IMR-90 (cell line): ENCODE results near the gene TLX1. TPM values are rescaled to one million over a fixed set of nuclear protein-coding genes. Genes with fewer than 3 reads are reported as not detected.

Source experiments
- ATAC-seq: fragments of 200-7000 bp; cut with Tn5 transposase; 2 replicates; pipeline ENCODE4 v1.9.1; 2020; ENCODE audit warnings: low read depth, mild to moderate bottlenecking, moderate library complexity
- BruUV-seq: library from RNA; stranded (reverse); fragments of 400-500 nt; replicated peaks from 2 replicates; lab custom pipeline; 2021; lab: Mats Ljungman, UMichigan
- CTCF ChIA-PET: fragments of 300-600 bp; formaldehyde crosslinking; extraction: SDS; loops from one replicate; lab custom pipeline; 2021; ENCODE audit warnings: antibody characterized with exemption; lab: Yijun Ruan, JAX
- POLR2A ChIA-PET: fragments of 300-600 bp; sonication (Branson Sonifier 250); formaldehyde crosslinking; loops from one replicate; lab custom pipeline; 2022; ENCODE audit warnings: antibody characterized with exemption; ENCODE audit not compliant: unreplicated experiment; lab: Charles Lee
- DNase-seq: peaks from one replicate; pipeline ENCODE4 v3.0.0; 2013
- H2AFZ ChIP-seq: replicated peaks from 2 replicates; pipeline ENCODE3; 2013; ENCODE audit warnings: low read length, mild to moderate bottlenecking; ENCODE audit not compliant: poor library complexity
- H2AK5ac ChIP-seq: 2 replicates; pipeline ENCODE4 v1.6.1; 2013; ENCODE audit warnings: low read depth, low read length, inconsistent platforms
- H2AK9ac ChIP-seq: replicated peaks from 2 replicates; pipeline ENCODE3; 2013; ENCODE audit warnings: mild to moderate bottlenecking, low read depth, low read length, moderate library complexity; ENCODE audit not compliant: poor library complexity
- H2BK120ac ChIP-seq: 2 replicates; pipeline ENCODE4 v1.6.1; 2013; ENCODE audit warnings: low read depth, low read length, inconsistent platforms
- H2BK15ac ChIP-seq: 3 replicates; pipeline ENCODE4 v1.6.1; 2013; ENCODE audit warnings: low read depth, low read length, inconsistent platforms
- H2BK20ac ChIP-seq: 2 replicates; pipeline ENCODE4 v1.6.1; 2013; ENCODE audit warnings: low read depth, mild to moderate bottlenecking, inconsistent platforms, low read length, moderate library complexity
- H2BK5ac ChIP-seq: 2 replicates; pipeline ENCODE4 v1.6.1; 2013; ENCODE audit warnings: mild to moderate bottlenecking, low read depth, low read length, inconsistent platforms; ENCODE audit not compliant: poor library complexity, severe bottlenecking
- H3K14ac ChIP-seq: replicated peaks from 2 replicates; pipeline ENCODE4 v1.6.1; 2013; ENCODE audit warnings: low read depth, low read length, inconsistent platforms
- H3K18ac ChIP-seq: 2 replicates; pipeline ENCODE4 v1.6.1; 2013; ENCODE audit warnings: low read depth, low read length, control low read depth
- H3K23ac ChIP-seq: 2 replicates; pipeline ENCODE4 v1.6.1; 2013; ENCODE audit warnings: low read depth, low read length, inconsistent platforms
- H3K27ac ChIP-seq: 2 replicates; pipeline ENCODE4 v1.5.1; 2013; ENCODE audit warnings: mild to moderate bottlenecking, control low read depth, low read length; ENCODE audit not compliant: insufficient read depth
- H3K27me3 ChIP-seq: 2 replicates; pipeline ENCODE4 v1.6.1; 2013; ENCODE audit warnings: low read length; ENCODE audit not compliant: control insufficient read depth, insufficient read depth
- H3K36me3 ChIP-seq: 2 replicates; pipeline ENCODE4 v1.6.1; 2013; ENCODE audit warnings: low read length, mixed read lengths; ENCODE audit not compliant: control insufficient read depth, insufficient read depth
- H3K4ac ChIP-seq: 2 replicates; pipeline ENCODE4 v1.6.1; 2013; ENCODE audit warnings: low read depth, low read length, inconsistent platforms
- H3K4me1 ChIP-seq: 2 replicates; pipeline ENCODE4 v1.6.1; 2013; ENCODE audit warnings: low read length, mixed read lengths; ENCODE audit not compliant: control insufficient read depth, insufficient read depth
- H3K4me2 ChIP-seq: 2 replicates; pipeline ENCODE4 v1.6.1; 2013; ENCODE audit warnings: low read depth, mild to moderate bottlenecking, control low read depth, low read length, moderate library complexity
- H3K4me3 ChIP-seq: 2 replicates; pipeline ENCODE4 v1.5.1; 2013; ENCODE audit warnings: low read depth, mild to moderate bottlenecking, control low read depth, low read length, moderate library complexity; ENCODE audit not compliant: insufficient read depth
- H3K56ac ChIP-seq: 2 replicates; pipeline ENCODE4 v1.6.1; 2013; ENCODE audit warnings: low read length, inconsistent platforms; ENCODE audit not compliant: insufficient read depth; ENCODE audit errors: extremely low read depth
- H3K79me1 ChIP-seq, 2 experiments: 2 replicates each; pipeline ENCODE4 v1.6.1; 2013; ENCODE audit warnings: low read length in 2 of 2, inconsistent platforms in 1 of 2, low read depth in 1 of 2
- H3K9ac ChIP-seq: 2 replicates; pipeline ENCODE4 v1.6.1; 2013; ENCODE audit warnings: low read depth, low read length, control low read depth
- H3K9me1 ChIP-seq: 2 replicates; pipeline ENCODE4 v1.6.1; 2013; ENCODE audit warnings: low read length, inconsistent platforms; ENCODE audit not compliant: insufficient read depth
- H3K9me3 ChIP-seq: 2 replicates; pipeline ENCODE4 v1.6.1; 2013; ENCODE audit warnings: low read length; ENCODE audit not compliant: control insufficient read depth, insufficient read depth
- H4K20me1 ChIP-seq: 2 replicates; pipeline ENCODE4 v1.6.1; 2013; ENCODE audit warnings: low read length, inconsistent platforms; ENCODE audit not compliant: insufficient read depth
- H4K5ac ChIP-seq: 2 replicates; pipeline ENCODE4 v1.6.1; 2013; ENCODE audit warnings: mild to moderate bottlenecking, low read depth, low read length, control low read depth
- H4K8ac ChIP-seq, 2 experiments: 2 replicates each; pipeline ENCODE4 v1.6.1; 2013; ENCODE audit warnings: low read depth in 2 of 2, low read length in 2 of 2, control low read depth in 1 of 2, inconsistent platforms in 1 of 2
- H4K91ac ChIP-seq: 2 replicates; pipeline ENCODE4 v1.6.1; 2013; ENCODE audit warnings: low read depth, low read length, inconsistent platforms; ENCODE audit not compliant: insufficient read depth
- CTCF ChIP-seq: conservative IDR thresholded peaks from 2 replicates; pipeline ENCODE4 v1.5.1; 2012; ENCODE audit warnings: mild to moderate bottlenecking, low read depth, low read length, improper control_type of control experiment
- ELK1 ChIP-seq: fragments of 150-350 bp; IDR thresholded peaks from 2 replicates; pipeline ENCODE4 v1.6.1; 2016; ENCODE audit warnings: low read depth, mild to moderate bottlenecking, low read length, moderate library complexity, borderline replicate concordance
- MAFK ChIP-seq: IDR thresholded peaks from 2 replicates; pipeline ENCODE4 v1.6.1; 2012; ENCODE audit warnings: low read depth, low read length, improper control_type of control experiment
- MAZ ChIP-seq: IDR thresholded peaks from 2 replicates; pipeline ENCODE4 v1.6.1; 2012; ENCODE audit warnings: low read depth, mild to moderate bottlenecking, low read length, improper control_type of control experiment, moderate library complexity, borderline replicate concordance
- MXI1 ChIP-seq: IDR thresholded peaks from 2 replicates; pipeline ENCODE4 v1.6.1; 2012; ENCODE audit warnings: low read depth, mild to moderate bottlenecking, low read length, moderate library complexity, borderline replicate concordance
- NFE2L2 ChIP-seq: fragments of 150-350 bp; IDR thresholded peaks from 2 replicates; pipeline ENCODE4 v1.6.1; 2016; ENCODE audit warnings: low read depth, mild to moderate bottlenecking, low read length
- POLR2A ChIP-seq: IDR thresholded peaks from 2 replicates; pipeline ENCODE4 v1.6.1; 2012; ENCODE audit warnings: mild to moderate bottlenecking, low read depth, low read length
- RAD21 ChIP-seq: IDR thresholded peaks from 2 replicates; pipeline ENCODE4 v1.6.1; 2012; ENCODE audit warnings: low read length, improper control_type of control experiment
- RCOR1 ChIP-seq: IDR thresholded peaks from 2 replicates; pipeline ENCODE4 v1.6.1; 2012; ENCODE audit warnings: mild to moderate bottlenecking, low read length, improper control_type of control experiment; ENCODE audit not compliant: insufficient replicate concordance
- RFX5 ChIP-seq: IDR thresholded peaks from 2 replicates; pipeline ENCODE4 v1.8.0; 2012; ENCODE audit warnings: low read depth, mild to moderate bottlenecking, low read length, moderate library complexity
- SMC3 ChIP-seq: fragments of 150-350 bp; IDR thresholded peaks from 2 replicates; pipeline ENCODE4 v1.6.1; 2016; ENCODE audit warnings: low read depth, mild to moderate bottlenecking, antibody characterized with exemption, low read length, moderate library complexity
- USF2 ChIP-seq: fragments of 150-350 bp; IDR thresholded peaks from 2 replicates; pipeline ENCODE4 v1.6.1; 2017; ENCODE audit warnings: mild to moderate bottlenecking, antibody characterized with exemption, low read length, low read depth
- WGBS, 2 experiments: methylation state at CpG; one replicate each; pipeline versions ENCODE4 v1.1.5 to v1.1.7; 2013; ENCODE audit warnings: missing lambda C conversion rate in 2 of 2; ENCODE audit not compliant: insufficient read length in 1 of 2; ENCODE audit errors: extremely low coverage in 2 of 2; 5-methylcytosine and 5-hydroxymethylcytosine counted together
- dilution Hi-C: fragments of 300-500 bp; cut with HindIII; formaldehyde crosslinking; loops from one replicate; pipeline ENCODE4 v1.14.3; 2018; ENCODE audit warnings: low sequenced_read_pairs; ENCODE audit not compliant: unreplicated experiment
- in situ Hi-C: fragments of 300-500 bp; cut with MboI; formaldehyde crosslinking; loops from 3 replicates; pipeline ENCODE4 v1.14.3; 2019; ENCODE audit warnings: low sequenced_read_pairs, inconsistent platforms, mixed read lengths
- intact Hi-C: fragments of 100-400 bp; cut with micrococcal nuclease; formaldehyde crosslinking; loops from 2 replicates; pipeline ENCODE4 v1.10.0; 2022
- polyA plus RNA-seq, 3 experiments: library from polyadenylated mRNA; depleted of rRNA; stranded (reverse); fragments of >200 nt; gene quantifications; 2 replicates each; pipeline ENCODE4 v1.2.3, GENCODE V29; 2012; ENCODE audit warnings: low replicate concordance in 1 of 3
- total RNA-seq: library from RNA; depleted of rRNA; stranded (reverse); fragments of >200 nt; gene quantifications from 2 replicates; pipeline ENCODE4 v1.2.3, GENCODE V29; 2012

Gene TLX1
- total and polyA plus RNA-seq, 2 of the 4 experiments (the other 2 are of a cell fraction) = not detected

- TF ChIP-seq RCOR1 = no peak
These were observed 15.5 kb downstream of the TLX1 start (continued) for GRCh38 chr10:101146392-101147251.

GRCh38 chr10:101151395-101151794 lies 20.3 kb downstream of the TLX1 start:
- CTCF ChIA-PET = interaction anchor here (1.5 kb wide), 1 partner anchor 10 kb away, joined by 3 read pairs; no protein-coding TSS in a partner anchor
- no peak overlapping the region for H3K4me2 ChIP-seq
- H3K56ac ChIP-seq = no peak overlapping the region
- no TSS peak for BruUV-seq
- H2AFZ ChIP-seq = no peak overlapping the region
- H2BK120ac ChIP-seq = no peak overlapping the region
- no peak overlapping the region for H3K9ac ChIP-seq
- POLR2A ChIA-PET = no interaction called here
- no peak overlapping the region for H3K27ac ChIP-seq
- no peaks in the 10 kb centered on the region for H4K20me1 ChIP-seq
- no peaks in the 10 kb centered on the region for H3K9me1 ChIP-seq
- no peak overlapping the region for H4K5ac ChIP-seq
- no peak overlapping the region for H3K18ac ChIP-seq
- H2AK9ac ChIP-seq = no peak overlapping the region
- no peak overlapping the region for H2AK5ac ChIP-seq
- no peaks in the 10 kb centered on the region for H3K4me1 ChIP-seq
- TF ChIP-seq CTCF (no peak), MXI1 (no peak), ELK1 (no peak), RFX5 (no peak), RAD21 (no peak), SMC3 (no peak), RCOR1 (no peak), MAZ (no peak), USF2 (no peak), MAFK (no peak), NFE2L2 (no peak), POLR2A (no peak)
- dilution Hi-C loops = no loop called here
- no peak overlapping the region for H3K4ac ChIP-seq
- peaks cover 6% of the 10 kb centered on the region for H3K9me3 ChIP-seq
- WGBS, 2 experiments = no CpG with 5 or more reads among the region's 4 CpGs
- in situ Hi-C loops = no loop called here
- DNase-seq (no peak), ATAC-seq (no peak)
- H4K8ac ChIP-seq = no peak overlapping the region
- no peak overlapping the region for H2BK20ac ChIP-seq
- H4K91ac ChIP-seq = no peak overlapping the region
- no peak overlapping the region for H2BK5ac ChIP-seq
- intact Hi-C loops = no loop called here
- H3K4me3 ChIP-seq = no peak overlapping the region
- H3K14ac ChIP-seq = no peak overlapping the region
- H3K36me3 ChIP-seq = no peaks in the 10 kb centered on the region
- no peaks in the 10 kb centered on the region for H3K79me1 ChIP-seq
- peaks cover 67% of the 10 kb centered on the region for H3K27me3 ChIP-seq
- H2BK15ac ChIP-seq = no peak overlapping the region
- no peak overlapping the region for H3K23ac ChIP-seq
